Activated naive CD8-positive, alpha-beta T cell treated with anti-CD3 and anti-CD28 coated beads, Interleukin-2, amount 10 ng/mL, durations not matched to agents 7 days and 5 days (primary cell): ENCODE results near the gene C9orf50. TPM values are rescaled to one million over a fixed set of nuclear protein-coding genes. Genes with fewer than 3 reads are reported as not detected.

Source experiments
- ATAC-seq: fragments of 150-1000 bp; cut with Tn5 transposase; one replicate; pipeline ENCODE4 v1.10.0; 2021; ENCODE audit warnings: low read depth, moderate library complexity
- POLR2A ChIA-PET: fragments of 350-600 bp; sonication (Branson Sonifier 250); formaldehyde crosslinking; loops from one replicate; lab custom pipeline; 2021; ENCODE audit warnings: antibody characterized with exemption; lab: Charles Lee
- DNase-seq: peaks from one replicate; pipeline ENCODE4 v3.0.0; 2021
- H3K27ac Mint-ChIP-seq: one replicate; pipeline ENCODE4 v1.8.0; 2022; ENCODE audit warnings: mild to moderate bottlenecking, mixed read lengths
- H3K27me3 Mint-ChIP-seq: one replicate; pipeline ENCODE4 v1.8.0; 2022; ENCODE audit warnings: mild to moderate bottlenecking, moderate library complexity, mixed read lengths
- H3K36me3 Mint-ChIP-seq: one replicate; pipeline ENCODE4 v1.8.0; 2021; ENCODE audit warnings: mild to moderate bottlenecking, mixed read lengths
- H3K4me1 Mint-ChIP-seq: one replicate; pipeline ENCODE4 v1.8.0; 2021; ENCODE audit warnings: mixed read lengths
- H3K4me3 Mint-ChIP-seq: one replicate; pipeline ENCODE4 v1.8.0; 2022; ENCODE audit warnings: mild to moderate bottlenecking, moderate library complexity, mixed read lengths
- H3K9me3 Mint-ChIP-seq: one replicate; pipeline ENCODE4 v1.8.0; 2021; ENCODE audit warnings: mixed read lengths
- total RNA-seq, 2 experiments: library from RNA; stranded (reverse); gene quantifications; one replicate each; pipeline ENCODE4 v1.2.3, GENCODE V29; 2021

The C9orf50 gene
- total RNA-seq, 2 experiments from 2014 or later, result not detected

DNA sequence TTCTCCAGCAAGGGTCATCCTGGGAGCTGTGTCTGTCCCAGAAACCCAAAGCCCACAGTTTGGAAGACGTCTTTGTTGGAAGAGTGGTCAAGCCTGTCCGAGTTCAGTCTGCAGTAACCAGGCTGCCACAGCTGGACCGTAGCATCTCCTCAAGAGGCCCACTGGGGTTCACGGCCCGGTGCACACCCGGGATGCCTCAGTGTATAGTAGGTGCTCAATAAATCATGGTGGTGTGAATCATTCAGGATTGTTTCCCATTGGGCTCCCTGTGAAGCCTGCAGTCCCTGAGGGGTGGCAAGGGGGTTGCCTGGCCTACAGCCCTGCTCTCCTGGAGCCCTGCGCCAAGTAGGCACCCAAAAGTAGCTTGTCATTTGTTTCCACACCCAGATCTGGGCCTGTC lies 34.3 kb upstream of the C9orf50 start:
- ATAC-seq, result no peak
- H3K27ac Mint-ChIP-seq, result no peak overlapping the region
- H3K27me3 Mint-ChIP-seq, result peaks cover 9% of the 10 kb centered on the region
- DNase-seq, result no peak
- no peak overlapping the region for H3K4me3 Mint-ChIP-seq
- no peaks in the 10 kb centered on the region for H3K9me3 Mint-ChIP-seq
- peaks cover 1% of the 10 kb centered on the region for H3K4me1 Mint-ChIP-seq
- H3K36me3 Mint-ChIP-seq, result no peaks in the 10 kb centered on the region
- POLR2A ChIA-PET, result no interaction called here

DNA sequence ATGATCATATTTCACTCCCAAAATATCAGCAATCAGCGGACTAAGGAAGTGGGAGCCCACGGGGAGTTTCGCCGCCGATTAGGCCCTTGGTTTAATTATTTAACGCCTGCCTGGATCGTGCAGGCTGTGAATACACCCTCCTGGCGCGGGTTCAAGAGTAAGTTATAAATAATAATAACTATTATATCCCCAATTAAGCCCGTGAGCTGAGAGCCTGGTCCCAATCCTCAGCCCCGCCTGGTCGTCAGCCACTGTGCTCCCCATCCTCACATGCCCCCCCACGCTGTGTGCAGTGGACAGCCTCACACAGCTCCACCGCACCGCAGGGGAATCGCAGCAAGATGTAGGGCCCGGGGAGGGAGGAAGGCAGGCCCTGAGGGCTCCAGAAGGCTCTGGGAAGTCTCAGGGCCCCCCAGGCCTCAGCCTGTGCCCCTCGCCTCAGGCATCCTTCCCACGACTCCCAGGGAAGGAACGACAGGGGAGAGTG lies 33.7 kb upstream of the C9orf50 start:
- ATAC-seq, result no peak
- no peaks in the 10 kb centered on the region for H3K9me3 Mint-ChIP-seq
- no peak overlapping the region for H3K27ac Mint-ChIP-seq
- H3K4me1 Mint-ChIP-seq, result peaks cover 3% of the 10 kb centered on the region
- no peak overlapping the region for H3K4me3 Mint-ChIP-seq
- DNase-seq, result no peak
- H3K27me3 Mint-ChIP-seq, result peaks cover 9% of the 10 kb centered on the region
- POLR2A ChIA-PET, result no interaction called here
- H3K36me3 Mint-ChIP-seq, result no peaks in the 10 kb centered on the region

DNA sequence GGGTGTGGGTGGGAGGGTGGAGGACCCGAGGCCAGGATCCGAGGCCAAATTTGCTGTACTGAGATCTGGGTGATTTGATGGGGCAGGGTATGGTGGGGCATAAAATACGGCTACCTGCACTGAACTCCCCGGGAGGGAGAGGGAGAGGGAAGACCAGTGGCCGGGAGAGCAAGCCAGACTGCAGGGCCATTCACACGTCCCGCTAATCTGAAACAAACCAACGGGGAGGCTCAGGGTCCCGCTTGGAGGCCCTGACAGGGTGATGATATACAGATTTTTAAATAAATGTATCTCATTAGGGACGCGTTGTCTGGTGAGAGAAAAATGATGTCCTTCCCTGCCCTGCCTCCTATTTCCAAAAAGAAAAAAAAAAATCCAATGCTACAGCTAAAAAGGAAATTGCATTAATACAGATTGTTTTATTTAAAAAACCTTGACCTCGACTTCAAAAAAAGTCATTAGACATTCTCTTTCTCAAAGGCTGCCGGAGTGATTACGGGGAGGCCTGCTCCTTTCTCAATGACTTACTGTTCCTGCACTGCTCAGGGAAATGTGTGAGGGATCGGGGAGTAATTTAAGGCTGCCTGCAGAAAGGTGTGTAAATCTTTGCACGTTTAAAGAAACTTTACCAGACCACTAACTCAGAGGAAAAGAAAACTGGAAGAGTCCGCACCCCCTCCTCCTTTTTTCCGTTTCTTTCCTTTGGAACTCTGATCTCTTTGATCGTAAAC lies 33.1 kb upstream of the C9orf50 start:
- ATAC-seq (no peak), DNase-seq (no peak)
- H3K27me3 Mint-ChIP-seq, result peaks cover 9% of the 10 kb centered on the region
- no peaks in the 10 kb centered on the region for H3K9me3 Mint-ChIP-seq
- peaks cover 3% of the 10 kb centered on the region for H3K4me1 Mint-ChIP-seq
- no peaks in the 10 kb centered on the region for H3K36me3 Mint-ChIP-seq
- no peak overlapping the region for H3K27ac Mint-ChIP-seq
- POLR2A ChIA-PET, result no interaction called here
- H3K4me3 Mint-ChIP-seq, result no peak overlapping the region

- no peak for ATAC-seq
- Mint-ChIP-seq H3K9me3 (no peaks in the 10 kb centered on the region), H3K4me1 (peaks cover 3% of the 10 kb centered on the region), H3K36me3 (no peaks in the 10 kb centered on the region), H3K4me3 (no peak overlapping the region), H3K27me3 (peaks cover 7% of the 10 kb centered on the region), H3K27ac (no peak overlapping the region)
- POLR2A ChIA-PET, result interaction anchor here (0.6 kb wide), 1 partner anchor 233 kb away, joined by 4 read pairs; no protein-coding TSS in a partner anchor
- DNase-seq, result no peak
These were observed 29.9 kb upstream of the C9orf50 start for GRCh38 chr9:129650680-129651235.

GRCh38 chr9:129649726-129650679 lies 29.1 kb upstream of the C9orf50 start:
- H3K4me1 Mint-ChIP-seq, result peaks cover 3% of the 10 kb centered on the region
- DNase-seq, result no peak
- POLR2A ChIA-PET, result no interaction called here
- H3K9me3 Mint-ChIP-seq, result no peaks in the 10 kb centered on the region
- H3K27ac Mint-ChIP-seq, result peak overlapping the region; percentile 19
- no peak for ATAC-seq
- H3K27me3 Mint-ChIP-seq, result peaks cover 7% of the 10 kb centered on the region
- no peaks in the 10 kb centered on the region for H3K36me3 Mint-ChIP-seq
- H3K4me3 Mint-ChIP-seq, result no peak overlapping the region

- DNase-seq (no peak), ATAC-seq (no peak)
- H3K36me3 Mint-ChIP-seq, result no peaks in the 10 kb centered on the region
- no peak overlapping the region for H3K4me3 Mint-ChIP-seq
- H3K4me1 Mint-ChIP-seq, result peaks cover 3% of the 10 kb centered on the region
- H3K27me3 Mint-ChIP-seq, result peaks cover under 1% of the 10 kb centered on the region
- no peak overlapping the region for H3K27ac Mint-ChIP-seq
- H3K9me3 Mint-ChIP-seq, result no peaks in the 10 kb centered on the region
- POLR2A ChIA-PET, result no interaction called here
These were observed 27.8 kb upstream of the C9orf50 start for GRCh38 chr9:129648764-129649115.

- ATAC-seq (no peak), DNase-seq (no peak)
- Mint-ChIP-seq H3K9me3 (no peaks in the 10 kb centered on the region), H3K27ac (no peak overlapping the region), H3K27me3 (no peaks in the 10 kb centered on the region), H3K4me3 (no peak overlapping the region), H3K4me1 (peaks cover 3% of the 10 kb centered on the region), H3K36me3 (no peaks in the 10 kb centered on the region)
- POLR2A ChIA-PET, result no interaction called here
These were observed 27.3 kb upstream of the C9orf50 start for GRCh38 chr9:129648092-129648763.

DNA sequence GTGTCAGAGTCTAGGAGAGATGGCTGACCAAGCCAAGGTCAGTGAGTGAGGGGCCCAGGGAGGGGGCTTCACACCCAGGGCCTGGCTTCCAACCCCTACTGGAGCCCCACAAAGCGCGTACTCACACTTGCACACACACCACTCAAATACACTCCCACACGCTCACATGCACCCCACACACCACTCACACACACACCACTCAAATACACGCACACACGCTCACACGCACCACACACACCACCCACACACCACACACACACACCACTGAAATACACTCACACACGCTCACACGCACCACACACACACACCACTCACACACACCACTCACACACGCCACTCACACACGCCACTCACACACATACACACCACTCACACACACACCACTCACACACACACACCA lies 26.7 kb upstream of the C9orf50 start:
- H3K27me3 Mint-ChIP-seq, result no peaks in the 10 kb centered on the region
- no peaks in the 10 kb centered on the region for H3K36me3 Mint-ChIP-seq
- ATAC-seq (no peak), DNase-seq (no peak)
- H3K4me3 Mint-ChIP-seq, result no peak overlapping the region
- H3K9me3 Mint-ChIP-seq, result no peaks in the 10 kb centered on the region
- POLR2A ChIA-PET, result no interaction called here
- peaks cover 3% of the 10 kb centered on the region for H3K4me1 Mint-ChIP-seq
- H3K27ac Mint-ChIP-seq, result no peak overlapping the region

DNA sequence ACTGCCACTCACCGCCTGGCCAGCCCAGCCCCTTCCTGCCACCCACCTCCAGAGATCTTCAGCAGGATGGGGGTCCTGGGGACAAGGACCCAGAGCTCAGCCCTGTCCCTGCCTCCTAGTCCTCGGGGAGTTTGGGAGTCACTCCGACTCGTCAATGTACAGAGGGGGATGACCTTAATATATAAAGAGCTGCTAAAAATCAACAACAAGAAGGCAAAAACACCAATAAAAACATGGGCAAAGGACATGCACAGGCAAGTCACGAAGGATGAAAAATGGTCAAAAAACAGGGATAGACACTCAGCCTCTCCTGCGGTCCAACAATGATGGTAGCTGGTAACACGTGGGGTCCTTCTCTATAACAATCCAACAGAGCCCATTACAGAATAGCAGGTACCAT lies 25.8 kb upstream of the C9orf50 start:
- Mint-ChIP-seq H3K27ac (no peak overlapping the region), H3K9me3 (no peaks in the 10 kb centered on the region)
- no peak for ATAC-seq

GRCh38 chr9:129646252-129646651 lies 25.4 kb upstream of the C9orf50 start:
- Mint-ChIP-seq H3K4me3 (no peak overlapping the region), H3K27ac (no peak overlapping the region), H3K36me3 (no peaks in the 10 kb centered on the region), H3K4me1 (peaks cover 6% of the 10 kb centered on the region), H3K9me3 (no peaks in the 10 kb centered on the region), H3K27me3 (no peaks in the 10 kb centered on the region)
- ATAC-seq (no peak), DNase-seq (no peak)
- POLR2A ChIA-PET, result no interaction called here

More for the DNA sequence above, 25.8 kb upstream of the C9orf50 start:
- POLR2A ChIA-PET, result no interaction called here
- Mint-ChIP-seq H3K4me1 (peaks cover 5% of the 10 kb centered on the region), H3K36me3 (no peaks in the 10 kb centered on the region), H3K27me3 (no peaks in the 10 kb centered on the region), H3K4me3 (no peak overlapping the region)
- DNase-seq, result no peak

GRCh38 chr9:129644902-129645301 lies 24.0 kb upstream of the C9orf50 start:
- ATAC-seq (no peak), DNase-seq (no peak)
- POLR2A ChIA-PET, result no interaction called here
- Mint-ChIP-seq H3K36me3 (no peaks in the 10 kb centered on the region), H3K27me3 (no peaks in the 10 kb centered on the region), H3K27ac (no peak overlapping the region), H3K4me3 (no peak overlapping the region), H3K4me1 (peaks cover 12% of the 10 kb centered on the region), H3K9me3 (no peaks in the 10 kb centered on the region)

DNA sequence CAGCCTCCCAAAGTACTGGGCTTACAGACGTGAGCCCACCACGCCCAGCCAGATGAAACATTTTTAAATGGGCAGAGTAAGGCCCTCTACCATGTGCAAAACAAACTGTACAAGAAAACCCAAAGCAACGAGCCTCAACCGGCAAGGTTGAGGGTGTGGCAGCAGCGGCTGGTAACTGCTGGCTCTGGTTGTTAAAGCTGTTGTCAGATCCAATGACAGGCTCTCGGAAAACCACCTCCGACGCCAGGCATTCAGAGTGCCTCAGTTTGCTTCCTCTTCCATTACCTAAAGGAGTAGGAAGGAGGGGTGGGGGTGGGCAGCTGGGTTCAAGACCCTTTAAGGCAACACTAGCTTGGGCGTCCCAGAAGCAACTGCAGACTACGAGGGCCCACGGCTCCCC lies 23.5 kb upstream of the C9orf50 start:
- H3K9me3 Mint-ChIP-seq, result no peaks in the 10 kb centered on the region
- no peak for DNase-seq
- no peaks in the 10 kb centered on the region for H3K27me3 Mint-ChIP-seq
- POLR2A ChIA-PET, result no interaction called here
- H3K27ac Mint-ChIP-seq, result no peak overlapping the region
- ATAC-seq, result no peak
- peaks cover 12% of the 10 kb centered on the region for H3K4me1 Mint-ChIP-seq
- H3K36me3 Mint-ChIP-seq, result no peaks in the 10 kb centered on the region
- H3K4me3 Mint-ChIP-seq, result no peak overlapping the region

- Mint-ChIP-seq H3K4me3 (no peak overlapping the region), H3K4me1 (peaks cover 12% of the 10 kb centered on the region), H3K27me3 (no peaks in the 10 kb centered on the region), H3K27ac (no peak overlapping the region), H3K9me3 (no peaks in the 10 kb centered on the region), H3K36me3 (no peaks in the 10 kb centered on the region)
- POLR2A ChIA-PET, result no interaction called here
- no peak for DNase-seq
- ATAC-seq, result no peak
These were observed 22.8 kb upstream of the C9orf50 start for GRCh38 chr9:129643706-129644105.
